ENCODE data around the gene ASRGL1.

Gene ASRGL1

DNA sequence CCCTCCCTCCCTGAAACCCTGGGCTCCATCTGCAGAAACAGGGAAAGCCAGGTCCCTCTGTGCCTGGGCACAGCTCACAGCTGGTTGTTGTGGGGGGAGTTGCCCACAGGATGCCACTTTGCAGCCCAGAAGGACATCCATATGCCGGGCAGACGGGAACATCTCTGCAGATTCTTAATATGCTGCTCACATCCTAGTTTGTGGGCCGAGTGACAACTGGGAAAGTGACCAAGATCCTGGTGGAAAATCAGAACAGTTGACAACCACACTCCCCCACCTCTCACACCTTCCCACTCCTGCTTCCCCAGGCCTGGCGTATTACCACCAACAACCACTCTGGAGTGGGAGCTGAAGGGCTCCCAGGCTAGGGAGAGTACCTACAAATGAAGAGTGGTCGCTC lies 74.3 kb downstream of the ASRGL1 start:
- no peak for DNase-seq (ENCODE audit: low read depth in 2 of 3, low spot score in 1 of 3)

DNA sequence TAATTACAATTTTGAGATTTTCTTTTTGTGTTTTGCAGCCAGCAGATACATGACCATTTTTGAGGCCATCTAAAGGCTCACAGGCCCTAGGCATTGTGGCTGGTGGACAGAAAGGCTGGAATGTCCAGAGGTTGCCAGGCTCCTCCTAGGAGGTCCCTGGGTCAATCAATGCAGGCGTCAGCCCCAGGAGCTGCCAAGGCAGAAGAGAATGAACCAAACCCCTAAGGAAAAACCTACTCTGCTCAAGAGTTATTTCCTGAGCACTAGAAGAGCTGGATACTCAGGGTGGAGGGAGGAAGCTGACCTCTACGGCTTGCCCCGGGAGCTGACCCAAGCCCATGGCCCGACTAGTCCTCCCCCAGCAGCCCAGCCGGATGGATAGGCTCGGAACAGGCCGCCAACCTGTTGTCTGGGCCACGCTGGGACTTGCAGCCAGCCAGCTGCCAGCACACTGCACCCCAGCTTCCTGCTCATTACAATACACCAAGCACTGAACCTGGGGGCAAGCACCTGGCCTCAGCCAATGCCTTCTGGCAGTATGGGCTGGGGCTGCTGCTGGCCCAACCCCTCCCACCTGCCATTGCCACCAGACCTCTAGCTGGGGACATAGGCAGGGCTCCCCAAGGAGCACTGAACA lies 75.9 kb downstream of the ASRGL1 start:
- no peak for DNase-seq (ENCODE audit: low read depth in 2 of 3, low spot score in 1 of 3)

DNA sequence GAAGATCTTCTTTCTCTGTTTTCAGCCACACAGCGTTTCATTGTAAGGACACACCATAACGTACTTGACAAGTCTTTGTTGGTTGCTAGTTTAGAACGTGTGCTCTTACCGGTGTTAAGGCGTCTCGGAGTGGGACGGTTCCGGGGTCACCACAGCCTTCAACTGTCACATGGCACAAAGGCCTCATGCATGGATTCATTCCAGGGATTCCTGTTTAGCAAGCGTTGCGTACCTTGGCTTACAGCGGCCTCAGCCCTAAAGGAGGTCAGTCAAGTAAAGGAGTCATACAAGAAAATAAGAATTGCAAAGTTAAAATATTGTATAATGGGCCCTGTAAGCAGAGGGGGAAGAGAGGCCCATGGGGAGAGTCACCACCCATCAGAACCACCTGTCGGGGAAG lies 79.3 kb downstream of the ASRGL1 start:
- no peak for DNase-seq (ENCODE audit: low read depth in 2 of 3, low spot score in 1 of 3)

DNA sequence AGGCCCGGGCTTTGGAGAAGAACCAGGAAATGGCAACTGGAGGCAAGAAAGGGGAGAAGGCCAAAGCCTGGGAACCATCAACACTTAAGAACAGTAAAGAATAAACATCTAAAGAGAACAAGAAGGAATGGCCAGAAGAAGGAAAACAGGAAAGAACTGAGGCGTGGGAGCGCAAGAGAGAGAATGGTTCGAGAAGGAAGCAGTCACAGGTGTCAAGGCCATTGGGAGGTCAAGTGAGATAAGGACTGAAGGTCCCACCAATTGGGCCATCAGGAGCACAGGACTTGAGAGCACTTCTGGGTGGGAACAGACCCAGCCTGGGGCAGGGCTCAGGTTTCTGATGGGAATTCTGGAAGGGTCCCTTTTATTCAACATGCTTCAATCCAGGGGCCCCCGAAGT lies 80.9 kb downstream of the ASRGL1 start:
- DNase-seq (ENCODE audit: low read depth in 2 of 3, low spot score in 1 of 3), result no peak

DNA sequence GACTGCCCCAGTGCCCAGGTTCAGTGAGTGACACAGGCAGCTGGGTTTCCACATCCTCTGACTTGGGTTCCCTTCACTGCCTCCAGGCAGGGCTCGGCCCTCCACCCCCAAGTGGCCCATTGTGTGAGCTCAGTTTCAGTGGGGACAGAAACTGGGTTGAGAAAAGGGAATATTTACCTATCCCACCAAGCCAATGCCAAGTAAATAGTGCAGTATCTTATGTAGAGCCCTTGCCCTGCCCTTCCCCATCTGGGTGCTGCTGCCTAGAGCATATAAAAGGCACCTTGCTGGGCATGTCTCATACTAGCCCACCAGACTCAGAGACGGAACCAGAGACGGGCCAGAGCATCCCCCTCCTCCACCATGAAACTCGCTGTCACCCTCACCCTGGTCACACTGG lies 81.5 kb downstream of the ASRGL1 start, which contains the start of gene SCGB1A1:
Gene SCGB1A1 (plus strand): TSS at position 301 of the 400 bp plus-strand sequence. CDS start 63 bp downstream, at position 364.
- no peak for DNase-seq (ENCODE audit: low read depth in 2 of 3, low spot score in 1 of 3)

DNA sequence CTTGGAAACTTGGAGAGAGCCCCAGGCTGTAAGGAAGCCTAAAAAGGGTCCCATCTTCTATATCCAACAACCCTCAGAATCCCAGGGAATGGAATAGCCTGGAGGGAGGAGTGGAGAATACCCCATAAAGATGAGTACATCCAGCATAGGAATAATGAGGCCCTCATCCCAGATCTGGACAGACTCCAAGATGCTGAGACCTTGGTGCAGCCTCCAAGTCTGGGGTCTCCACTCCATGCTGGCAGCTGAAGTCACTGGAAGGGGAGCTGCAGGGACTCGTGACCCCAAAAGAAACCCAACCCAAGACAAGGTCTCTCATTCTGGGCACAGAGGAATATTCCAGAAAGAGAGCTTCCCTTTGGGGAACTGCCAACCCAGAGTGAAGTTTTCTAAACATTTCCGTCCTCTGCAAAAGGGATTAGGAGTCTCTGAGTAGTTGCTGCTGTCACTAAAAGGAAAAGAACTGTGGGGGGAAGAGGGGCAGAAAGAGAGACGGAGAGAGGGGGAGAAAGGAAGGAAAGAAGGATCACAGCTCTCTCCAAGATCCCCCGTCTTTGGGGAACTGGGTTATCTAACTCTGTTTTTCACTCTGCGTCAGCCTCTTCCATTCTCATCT lies 82.2 kb downstream of the ASRGL1 start:
- no peak for DNase-seq (ENCODE audit: low read depth in 2 of 3, low spot score in 1 of 3)

DNA sequence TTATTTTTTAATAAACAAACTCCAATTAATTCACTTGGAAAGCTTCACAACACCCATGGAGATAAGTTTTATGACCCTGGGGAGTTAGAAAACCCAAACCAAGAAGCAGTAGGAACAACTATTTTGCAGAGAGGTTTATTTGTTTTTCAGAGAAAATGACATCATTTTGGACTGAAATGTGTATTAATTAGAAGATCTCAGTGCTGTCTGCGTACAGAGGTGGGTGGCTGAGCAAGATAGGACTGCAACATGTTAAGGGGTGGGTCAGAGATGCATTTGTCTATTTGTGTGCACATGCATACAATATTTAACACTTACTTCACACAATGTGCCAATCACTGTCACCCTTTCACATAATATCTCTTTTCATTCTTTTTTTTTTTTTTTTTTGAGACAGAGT lies 82.7 kb downstream of the ASRGL1 start:
- DNase-seq (ENCODE audit: low read depth in 2 of 3, low spot score in 1 of 3), result no peak

DNA sequence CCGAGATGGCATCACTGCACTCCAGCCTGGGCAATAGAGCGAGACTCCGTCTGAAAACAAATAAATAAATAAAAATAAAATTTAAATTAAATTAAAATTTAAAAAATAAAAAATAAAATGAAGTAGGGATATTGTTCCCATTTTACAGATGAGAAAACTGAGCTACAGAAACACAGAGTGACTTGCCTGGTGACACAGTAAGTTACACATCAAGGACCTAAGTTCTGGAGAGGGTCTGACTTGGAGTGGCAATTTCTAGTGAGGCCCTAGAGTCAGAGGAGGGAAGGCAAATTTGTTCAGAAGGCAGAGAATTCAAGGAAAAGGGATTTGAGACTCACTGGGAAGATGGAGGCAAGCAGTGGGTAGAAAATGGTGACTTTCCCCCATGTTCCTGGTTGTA lies 83.6 kb downstream of the ASRGL1 start:
- DNase-seq (ENCODE audit: low read depth in 2 of 3, low spot score in 1 of 3), result no peak

DNA sequence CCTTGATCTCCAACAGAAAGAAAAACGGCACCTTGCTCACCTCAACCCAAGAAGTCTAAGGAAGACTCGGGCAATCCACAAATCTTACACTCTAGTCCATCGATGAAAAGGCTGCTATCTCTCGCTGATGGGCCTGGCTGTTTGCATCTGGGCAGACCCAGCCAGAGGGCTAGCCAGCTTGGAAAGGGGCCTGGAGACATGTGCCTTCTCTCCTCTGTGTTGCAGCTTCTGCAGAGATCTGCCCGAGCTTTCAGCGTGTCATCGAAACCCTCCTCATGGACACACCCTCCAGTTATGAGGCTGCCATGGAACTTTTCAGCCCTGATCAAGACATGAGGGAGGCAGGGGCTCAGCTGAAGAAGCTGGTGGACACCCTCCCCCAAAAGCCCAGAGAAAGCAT lies 84.7 kb downstream of the ASRGL1 start:
- DNase-seq (ENCODE audit: low read depth in 2 of 3, low spot score in 1 of 3), result no peak

DNA sequence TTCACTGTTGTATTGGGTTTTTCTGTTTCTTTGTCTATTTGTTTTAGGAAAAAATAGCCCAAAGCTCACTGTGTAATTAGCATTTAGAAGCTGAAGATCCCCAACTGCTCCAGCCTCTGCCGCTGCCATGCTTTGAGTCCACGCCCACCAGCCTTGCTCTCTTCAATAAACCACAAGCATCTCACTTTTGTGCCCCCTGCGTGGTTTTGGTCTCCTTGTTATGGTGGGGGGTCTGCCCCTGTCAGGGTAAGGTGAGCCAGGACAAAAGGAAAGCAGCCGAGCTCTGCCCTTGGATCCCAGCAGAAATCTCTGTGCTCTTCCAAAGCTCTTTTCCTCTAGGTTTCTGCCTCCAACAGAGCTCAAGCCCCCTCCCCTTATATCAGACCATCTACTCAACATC lies 85.8 kb downstream of the ASRGL1 start:
- DNase-seq (ENCODE audit: low read depth in 2 of 3, low spot score in 1 of 3), result no peak

DNA sequence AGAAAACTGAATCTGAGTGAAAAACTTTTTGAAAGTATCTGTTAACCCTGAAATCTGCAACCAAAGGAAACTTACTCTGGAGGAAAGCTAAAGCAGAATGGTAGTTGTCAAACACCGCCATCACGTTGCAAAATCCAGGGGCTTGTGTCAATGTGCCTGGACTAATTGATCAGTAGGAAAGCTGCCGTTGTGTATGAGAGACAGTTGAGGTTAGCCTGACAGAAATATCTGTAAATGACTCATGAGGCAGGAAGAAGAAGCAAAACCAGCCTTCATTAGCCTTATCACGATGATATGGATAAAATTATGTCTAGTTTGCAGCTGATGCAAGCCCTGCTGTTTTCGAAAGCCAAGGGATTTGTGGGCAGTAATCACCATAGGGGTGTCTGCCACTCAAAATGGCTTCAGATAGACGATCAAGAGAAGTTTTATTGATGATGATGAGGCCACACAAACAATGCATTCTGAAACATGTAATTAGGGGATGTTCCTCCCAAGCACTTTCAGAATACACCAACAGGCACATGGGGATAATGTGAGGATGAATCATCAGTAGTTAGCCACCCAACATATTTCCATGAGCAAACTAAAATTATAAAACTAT lies 90.5 kb downstream of the ASRGL1 start:
- DNase-seq (ENCODE audit: low read depth in 2 of 3, low spot score in 1 of 3), result peak in 1 of 3 donors; percentile 25

DNA sequence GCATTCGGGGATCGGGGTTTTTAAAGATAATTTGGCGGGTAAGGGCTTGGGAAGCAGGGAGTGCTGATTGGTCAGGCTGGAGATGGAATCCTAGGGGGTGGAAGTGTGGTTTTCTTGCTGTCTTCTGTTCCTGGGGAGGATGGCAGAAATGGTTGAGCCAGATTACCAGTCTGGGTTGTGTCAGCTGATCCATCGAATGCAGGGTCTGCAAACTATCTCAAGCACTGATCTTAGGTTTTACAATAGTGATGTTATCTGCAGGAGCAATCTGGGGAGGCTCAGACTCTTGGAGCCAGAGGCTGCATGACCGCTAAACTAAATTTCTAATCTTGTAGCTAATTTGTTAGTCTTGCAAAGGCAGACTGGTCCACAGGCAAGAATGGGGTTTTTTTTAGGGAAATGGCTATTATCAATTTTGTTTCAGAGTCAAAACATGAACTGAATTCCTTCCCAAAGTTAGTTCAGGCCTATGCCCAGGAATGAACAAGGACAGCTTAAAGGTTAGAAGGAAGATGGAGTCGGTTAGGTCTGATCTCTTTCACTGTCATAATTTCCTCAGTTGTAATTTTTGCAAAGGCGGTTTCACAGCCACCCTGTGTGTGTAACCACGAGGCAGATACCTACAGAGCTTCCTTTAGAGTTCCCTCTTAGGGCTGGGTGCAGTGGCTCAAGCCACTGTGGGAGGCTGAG lies 91.8 kb downstream of the ASRGL1 start:
- no peak for DNase-seq (ENCODE audit: low read depth in 2 of 3, low spot score in 1 of 3)

DNA sequence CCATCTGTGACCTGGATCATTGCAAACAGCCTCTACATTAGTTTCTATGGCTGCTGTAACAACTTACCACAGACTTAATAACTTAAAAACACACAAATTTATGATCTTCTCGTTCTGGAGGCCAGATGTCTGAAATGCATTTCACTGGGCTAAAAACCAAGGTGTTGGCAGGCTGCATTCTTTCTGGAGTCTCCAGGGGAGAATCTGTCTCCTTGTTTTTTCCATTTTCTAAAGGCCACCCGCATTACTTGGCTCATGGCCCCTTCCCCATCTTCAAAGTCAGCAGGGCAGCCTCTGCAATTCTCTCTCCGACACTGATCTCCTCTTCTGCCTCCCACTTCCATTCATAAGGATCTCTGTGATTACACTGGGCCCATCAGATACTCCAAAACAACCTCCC lies 93.2 kb downstream of the ASRGL1 start:
- DNase-seq (ENCODE audit: low read depth in 2 of 3, low spot score in 1 of 3), result no peak

DNA sequence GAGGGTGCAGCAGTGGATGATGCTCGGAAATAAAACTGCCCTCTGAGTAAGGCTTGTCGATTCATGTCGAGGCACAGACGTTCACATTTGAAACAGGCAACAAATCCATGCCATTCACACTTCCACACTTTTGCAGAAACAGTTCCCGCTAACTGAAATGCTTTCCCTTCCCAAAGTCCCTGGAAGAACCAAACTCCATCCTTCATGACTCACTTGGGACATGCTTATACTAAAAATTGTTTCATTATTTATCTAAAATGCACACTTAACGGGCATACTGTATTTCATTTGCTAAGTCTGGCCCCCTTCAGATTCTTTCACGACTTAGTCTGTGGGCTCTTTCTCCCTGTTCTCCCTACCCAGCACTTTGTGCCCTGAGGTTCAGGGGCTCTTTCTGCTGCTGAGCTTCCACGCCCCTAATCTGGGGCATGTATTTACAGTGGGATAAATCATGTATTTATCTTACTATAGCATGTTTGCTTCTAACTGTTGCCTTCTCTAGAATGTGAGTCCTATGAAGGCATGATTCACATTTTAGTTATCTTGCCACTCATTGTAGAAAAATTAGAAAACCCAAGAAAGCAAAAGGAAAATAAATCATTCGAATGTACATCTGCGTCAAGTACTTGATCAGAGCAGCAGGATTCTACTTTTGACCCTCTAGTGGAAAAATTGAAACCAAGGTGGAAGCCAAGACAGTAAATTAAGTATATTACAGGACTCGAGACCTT lies 94.1 kb downstream of the ASRGL1 start:
- DNase-seq (ENCODE audit: low read depth in 2 of 3, low spot score in 1 of 3), result no peak

DNA sequence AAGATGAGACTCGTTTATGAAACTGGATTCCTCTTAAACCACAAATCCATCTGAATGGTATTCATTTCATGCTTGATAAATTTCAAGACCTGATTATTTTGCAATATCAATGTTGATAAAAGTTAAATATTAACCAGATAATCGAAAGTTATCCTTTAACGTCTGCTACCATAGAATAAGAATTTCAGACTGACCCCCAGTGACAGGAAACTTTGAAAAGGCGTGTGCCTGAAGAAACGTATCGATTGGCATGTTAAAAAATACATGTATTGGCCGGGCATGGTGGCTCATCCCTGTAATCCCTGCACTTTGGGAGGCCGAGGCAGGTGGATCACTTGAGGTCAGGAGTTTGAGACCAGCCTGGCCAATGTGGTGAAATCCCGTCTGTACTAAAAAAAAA lies 95.4 kb downstream of the ASRGL1 start:
- no peak for DNase-seq (ENCODE audit: low read depth in 2 of 3, low spot score in 1 of 3)

DNA sequence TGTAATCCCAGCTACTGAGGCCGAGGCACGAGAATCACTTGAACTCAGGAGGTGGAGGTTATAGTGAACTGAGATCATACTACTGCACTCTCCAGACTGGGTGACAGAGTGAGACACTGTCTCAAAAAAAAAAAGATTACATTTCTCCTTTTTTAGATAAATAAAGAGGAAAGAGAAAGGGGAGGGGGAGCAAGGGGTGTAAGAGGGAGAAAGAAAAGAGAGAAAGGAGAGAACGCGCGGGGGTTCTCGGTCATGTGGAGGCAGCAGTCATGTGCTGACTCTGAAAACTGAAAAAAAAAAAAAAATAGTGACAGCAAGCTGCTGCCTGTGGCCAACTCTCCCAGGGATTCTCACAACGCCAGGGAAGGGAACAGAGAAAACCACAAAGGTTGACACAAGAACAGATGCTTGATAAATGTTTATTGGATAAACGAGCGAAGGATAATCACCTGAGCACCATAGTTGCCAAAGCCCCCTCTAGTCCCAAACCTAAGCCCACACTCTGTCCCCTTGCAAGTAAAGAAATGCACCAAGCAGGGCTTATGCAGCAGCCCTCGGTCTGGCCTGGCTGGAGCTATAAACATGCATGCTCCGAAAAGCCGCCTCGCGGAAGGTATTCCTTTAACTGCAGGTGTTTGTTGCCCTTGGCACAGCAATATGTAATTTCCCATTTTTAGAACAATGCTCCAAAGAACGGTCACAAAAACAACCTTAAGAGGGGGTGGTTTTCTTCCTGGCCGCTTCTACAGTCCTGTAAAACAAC lies 96.1 kb downstream of the ASRGL1 start:
- no peak for DNase-seq (ENCODE audit: low read depth in 2 of 3, low spot score in 1 of 3)

DNA sequence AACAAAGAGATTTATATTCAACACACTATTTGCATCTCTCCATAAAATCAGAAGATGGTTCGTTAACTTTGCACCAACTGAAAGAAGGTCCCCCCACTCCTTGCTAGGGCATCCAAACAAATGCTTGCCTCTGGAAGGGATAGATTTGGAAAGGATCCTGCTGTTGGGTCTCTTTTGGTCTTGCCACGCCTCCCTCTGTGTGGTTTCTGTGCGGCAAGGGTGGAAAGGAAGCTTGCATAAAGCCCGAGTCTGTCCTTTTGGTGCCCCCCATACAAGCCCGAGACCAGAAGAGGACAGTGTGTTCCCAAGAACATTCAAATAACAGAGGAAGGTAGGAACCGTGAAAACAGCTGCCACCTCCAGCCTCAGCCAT lies 96.6 kb downstream of the ASRGL1 start:
- no peak for DNase-seq (ENCODE audit: low read depth in 2 of 3, low spot score in 1 of 3)

DNA sequence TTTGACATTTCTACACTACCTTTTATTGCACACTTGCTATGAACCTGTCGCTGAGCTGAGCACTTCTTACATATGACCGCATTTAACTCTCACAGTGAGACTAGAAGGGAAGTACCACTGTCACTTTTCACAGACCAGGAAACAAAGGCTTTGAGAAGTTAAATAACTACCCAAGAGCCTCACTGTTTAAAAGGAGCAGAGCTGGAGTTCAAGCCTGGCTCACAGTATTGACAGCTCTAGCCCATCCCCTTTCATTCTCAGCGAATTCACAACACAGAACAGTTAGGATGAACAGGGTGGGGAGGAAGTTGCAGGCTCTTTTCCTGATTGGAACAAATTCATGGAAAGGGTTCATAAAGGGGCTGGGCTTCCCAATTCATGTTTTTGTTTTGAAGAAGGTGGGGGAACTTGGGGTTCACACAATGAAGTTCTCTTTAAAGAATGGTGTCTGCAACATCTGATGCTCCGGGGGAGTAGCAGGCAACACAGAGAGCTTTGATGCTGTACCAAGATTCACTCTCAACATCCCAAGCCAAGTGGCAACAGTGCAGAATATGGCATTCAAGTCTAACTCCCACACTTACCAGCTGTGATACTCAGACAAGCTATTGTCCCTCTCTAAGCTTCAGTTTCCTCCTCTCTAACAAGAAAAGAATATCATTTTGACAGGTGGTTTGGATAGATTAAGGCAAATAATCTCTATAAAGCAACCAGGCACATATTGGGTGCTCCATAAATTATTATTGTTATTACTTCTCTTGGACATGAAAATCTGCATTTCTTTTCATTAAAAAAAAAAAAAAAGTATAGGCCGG lies 98.8 kb downstream of the ASRGL1 start:
- no peak for DNase-seq (ENCODE audit: low read depth in 2 of 3, low spot score in 1 of 3)

DNA sequence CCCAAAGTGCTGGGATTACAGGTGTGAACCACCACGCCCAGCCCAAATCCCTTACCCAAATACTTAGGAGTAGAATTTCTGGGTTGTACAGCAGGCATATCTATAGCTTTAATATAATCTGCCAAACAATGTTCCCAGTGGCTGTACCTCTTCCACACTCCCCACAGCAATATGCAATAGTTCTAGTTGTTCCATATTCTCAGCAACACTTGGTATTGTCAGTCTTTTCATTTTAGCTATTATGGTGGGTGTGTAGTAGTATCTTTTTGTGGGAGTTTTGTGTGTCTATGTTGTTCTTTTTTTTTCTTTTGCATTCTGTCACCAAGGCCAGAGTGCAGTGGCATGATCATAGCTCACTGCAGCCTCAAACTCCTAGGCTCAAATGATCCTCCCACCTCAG lies 100.4 kb downstream of the ASRGL1 start:
- no peak for DNase-seq (ENCODE audit: low read depth in 2 of 3, low spot score in 1 of 3)

DNA sequence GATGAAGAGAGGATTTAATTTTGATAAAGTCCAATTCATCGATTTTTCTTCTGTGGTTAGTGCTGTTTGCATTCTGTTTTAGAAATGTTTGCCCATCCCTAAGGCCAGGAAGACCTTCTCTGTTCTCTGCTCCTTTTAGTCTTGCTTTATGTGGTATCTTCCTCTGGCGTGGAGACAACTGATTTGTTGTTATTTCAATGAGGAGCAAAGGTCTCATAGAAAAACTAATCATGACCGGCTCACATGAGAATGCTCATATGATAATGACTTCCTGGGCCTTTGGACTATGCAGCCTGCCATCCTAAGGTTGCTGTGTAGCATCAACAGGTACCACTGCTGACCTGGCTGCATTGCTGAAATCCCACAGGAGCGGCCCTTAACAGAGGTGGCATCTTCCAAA lies 101.4 kb downstream of the ASRGL1 start:
- no peak for DNase-seq (ENCODE audit: low read depth in 2 of 3, low spot score in 1 of 3)
